ENCODE measurements around the gene CPNE9. TPM values are rescaled to one million over a fixed set of nuclear protein-coding genes. Genes with fewer than 3 reads are reported as not detected.

Gene CPNE9
- total and polyA plus RNA-seq, 2 experiments from 2014 or later = 7.0 to 8.8 TPM

DNA sequence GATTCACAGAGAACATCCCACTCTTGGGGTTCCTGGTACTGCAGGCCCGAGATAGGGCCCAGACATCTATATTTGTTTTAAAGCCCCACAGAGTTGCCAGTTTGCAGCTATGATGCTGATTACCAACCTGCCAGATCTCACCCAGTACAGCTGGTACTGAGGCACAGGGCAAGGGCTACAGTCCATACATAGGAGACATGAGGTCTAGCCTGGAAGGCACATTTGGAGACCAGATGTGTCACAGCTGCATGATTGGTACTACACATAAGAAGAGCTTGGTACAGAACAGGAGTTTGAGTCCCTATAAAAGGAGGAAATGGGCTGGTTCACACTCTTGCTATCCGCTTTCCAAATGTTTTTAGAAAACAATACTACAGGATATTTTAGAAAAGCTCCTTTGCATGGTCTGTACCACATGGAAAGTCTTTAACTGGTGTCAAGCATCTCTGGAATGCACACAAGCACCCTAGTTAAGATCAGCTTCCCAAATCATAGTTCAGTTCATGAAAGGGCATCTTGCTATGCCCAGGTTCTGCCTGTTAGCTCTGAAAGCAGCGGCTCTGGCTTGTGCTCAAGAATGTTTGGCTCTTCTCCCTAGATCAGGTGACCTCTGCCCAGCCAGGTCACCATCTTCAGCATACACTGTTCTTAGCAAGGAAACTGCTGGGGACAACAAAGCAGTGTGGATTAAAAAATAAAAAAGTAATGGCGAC, 33.8 kb upstream of the CPNE9 start (continued):
- TF ChIP-seq, protein P1, sequence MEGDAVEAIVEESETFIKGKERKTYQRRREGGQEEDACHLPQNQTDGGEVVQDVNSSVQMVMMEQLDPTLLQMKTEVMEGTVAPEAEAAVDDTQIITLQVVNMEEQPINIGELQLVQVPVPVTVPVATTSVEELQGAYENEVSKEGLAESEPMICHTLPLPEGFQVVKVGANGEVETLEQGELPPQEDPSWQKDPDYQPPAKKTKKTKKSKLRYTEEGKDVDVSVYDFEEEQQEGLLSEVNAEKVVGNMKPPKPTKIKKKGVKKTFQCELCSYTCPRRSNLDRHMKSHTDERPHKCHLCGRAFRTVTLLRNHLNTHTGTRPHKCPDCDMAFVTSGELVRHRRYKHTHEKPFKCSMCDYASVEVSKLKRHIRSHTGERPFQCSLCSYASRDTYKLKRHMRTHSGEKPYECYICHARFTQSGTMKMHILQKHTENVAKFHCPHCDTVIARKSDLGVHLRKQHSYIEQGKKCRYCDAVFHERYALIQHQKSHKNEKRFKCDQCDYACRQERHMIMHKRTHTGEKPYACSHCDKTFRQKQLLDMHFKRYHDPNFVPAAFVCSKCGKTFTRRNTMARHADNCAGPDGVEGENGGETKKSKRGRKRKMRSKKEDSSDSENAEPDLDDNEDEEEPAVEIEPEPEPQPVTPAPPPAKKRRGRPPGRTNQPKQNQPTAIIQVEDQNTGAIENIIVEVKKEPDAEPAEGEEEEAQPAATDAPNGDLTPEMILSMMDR (conservative IDR thresholded peaks at IDR 0.05; ENCODE audit: low read depth in 2 of 2) = no peak
- TF ChIP-seq NANOG (IDR thresholded peaks at IDR 0.05; ENCODE audit: borderline replicate concordance) = no peak
- TF ChIP-seq ZNF331 (CRISPR knock-in tag; IDR thresholded peaks at IDR 0.05; ENCODE audit: low read depth) = no peak

DNA sequence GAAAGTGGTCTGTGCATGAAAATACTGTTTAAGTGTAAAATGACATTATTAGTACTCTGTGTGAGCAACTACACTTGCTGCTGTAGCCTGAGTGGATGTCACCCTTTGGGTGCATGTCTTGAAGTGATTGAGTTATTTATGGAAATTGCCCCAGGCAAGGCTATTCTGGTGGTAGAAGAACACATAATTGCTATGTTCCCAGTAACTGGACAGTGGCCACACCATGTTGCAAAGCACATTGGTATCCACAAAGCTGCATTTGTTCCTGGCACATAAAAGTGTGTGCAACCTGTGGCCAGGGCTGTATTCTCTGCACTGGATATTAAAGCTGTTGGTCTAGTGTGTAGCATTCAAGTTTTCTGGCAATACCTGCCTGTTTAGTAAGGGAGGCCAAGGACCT, 30.6 kb upstream of the CPNE9 start:
- H3K4me1 Mint-ChIP-seq = no peaks in the 10 kb centered on the region
- H3K36me3 ChIP-seq (ENCODE audit: insufficient read depth) = peaks cover 18% of the 10 kb centered on the region
- H3K27me3 ChIP-seq (ENCODE audit: insufficient read depth) = no peaks in the 10 kb centered on the region
- ATAC-seq = no peak
- H3K9me3 Mint-ChIP-seq = no peaks in the 10 kb centered on the region
- peaks cover 45% of the 10 kb centered on the region for H3K36me3 Mint-ChIP-seq (ENCODE audit: low read depth)
- no peaks in the 10 kb centered on the region for H3K79me2 ChIP-seq (replicated peaks; ENCODE audit: insufficient read depth)
- DNase-seq (ENCODE audit: low spot score) = no peak
- H4K20me1 ChIP-seq (replicated peaks; ENCODE audit: insufficient read depth) = peaks cover 15% of the 10 kb centered on the region; the same call in 1 of the 2 replicates
- no peak overlapping the region for H2AFZ ChIP-seq
- H3K27ac Mint-ChIP-seq = no peak overlapping the region
- H3K27ac ChIP-seq (ENCODE audit: low read depth) = no peak overlapping the region
- H3K4me3 Mint-ChIP-seq = no peak overlapping the region
- H3K27me3 Mint-ChIP-seq (ENCODE audit: insufficient read depth, low read depth, poor library complexity) = peaks cover 2% of the 10 kb centered on the region
- no peak overlapping the region for H3K4me3 ChIP-seq
- no peaks in the 10 kb centered on the region for H3K9me2 ChIP-seq (ENCODE audit: insufficient read depth)
- H3F3A ChIP-seq (replicated peaks; ENCODE audit: low read depth) = no peaks in the 10 kb centered on the region
- H3K4me2 ChIP-seq = no peak overlapping the region
- H3K4me1 ChIP-seq (ENCODE audit: insufficient read depth) = no peaks in the 10 kb centered on the region
- no peak for TF ChIP-seq NANOG (IDR thresholded peaks at IDR 0.05; ENCODE audit: borderline replicate concordance)
- no peak for TF ChIP-seq EZH2 (IDR thresholded peaks at IDR 0.05; ENCODE audit: low read depth, unreplicated experiment)
- TF ChIP-seq EZH2phosphoT487 (IDR thresholded peaks at IDR 0.05; ENCODE audit: unreplicated experiment) = no peak
- TF ChIP-seq, protein P1 (conservative IDR thresholded peaks at IDR 0.05; ENCODE audit: low read depth in 2 of 2) = no peak
- TF ChIP-seq, protein P2, sequence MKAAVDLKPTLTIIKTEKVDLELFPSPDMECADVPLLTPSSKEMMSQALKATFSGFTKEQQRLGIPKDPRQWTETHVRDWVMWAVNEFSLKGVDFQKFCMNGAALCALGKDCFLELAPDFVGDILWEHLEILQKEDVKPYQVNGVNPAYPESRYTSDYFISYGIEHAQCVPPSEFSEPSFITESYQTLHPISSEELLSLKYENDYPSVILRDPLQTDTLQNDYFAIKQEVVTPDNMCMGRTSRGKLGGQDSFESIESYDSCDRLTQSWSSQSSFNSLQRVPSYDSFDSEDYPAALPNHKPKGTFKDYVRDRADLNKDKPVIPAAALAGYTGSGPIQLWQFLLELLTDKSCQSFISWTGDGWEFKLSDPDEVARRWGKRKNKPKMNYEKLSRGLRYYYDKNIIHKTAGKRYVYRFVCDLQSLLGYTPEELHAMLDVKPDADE (IDR thresholded peaks at IDR 0.05) = no peak
- no peak for TF ChIP-seq JUNB (IDR thresholded peaks at IDR 0.05; ENCODE audit: unreplicated experiment)
- TF ChIP-seq, protein P3, sequence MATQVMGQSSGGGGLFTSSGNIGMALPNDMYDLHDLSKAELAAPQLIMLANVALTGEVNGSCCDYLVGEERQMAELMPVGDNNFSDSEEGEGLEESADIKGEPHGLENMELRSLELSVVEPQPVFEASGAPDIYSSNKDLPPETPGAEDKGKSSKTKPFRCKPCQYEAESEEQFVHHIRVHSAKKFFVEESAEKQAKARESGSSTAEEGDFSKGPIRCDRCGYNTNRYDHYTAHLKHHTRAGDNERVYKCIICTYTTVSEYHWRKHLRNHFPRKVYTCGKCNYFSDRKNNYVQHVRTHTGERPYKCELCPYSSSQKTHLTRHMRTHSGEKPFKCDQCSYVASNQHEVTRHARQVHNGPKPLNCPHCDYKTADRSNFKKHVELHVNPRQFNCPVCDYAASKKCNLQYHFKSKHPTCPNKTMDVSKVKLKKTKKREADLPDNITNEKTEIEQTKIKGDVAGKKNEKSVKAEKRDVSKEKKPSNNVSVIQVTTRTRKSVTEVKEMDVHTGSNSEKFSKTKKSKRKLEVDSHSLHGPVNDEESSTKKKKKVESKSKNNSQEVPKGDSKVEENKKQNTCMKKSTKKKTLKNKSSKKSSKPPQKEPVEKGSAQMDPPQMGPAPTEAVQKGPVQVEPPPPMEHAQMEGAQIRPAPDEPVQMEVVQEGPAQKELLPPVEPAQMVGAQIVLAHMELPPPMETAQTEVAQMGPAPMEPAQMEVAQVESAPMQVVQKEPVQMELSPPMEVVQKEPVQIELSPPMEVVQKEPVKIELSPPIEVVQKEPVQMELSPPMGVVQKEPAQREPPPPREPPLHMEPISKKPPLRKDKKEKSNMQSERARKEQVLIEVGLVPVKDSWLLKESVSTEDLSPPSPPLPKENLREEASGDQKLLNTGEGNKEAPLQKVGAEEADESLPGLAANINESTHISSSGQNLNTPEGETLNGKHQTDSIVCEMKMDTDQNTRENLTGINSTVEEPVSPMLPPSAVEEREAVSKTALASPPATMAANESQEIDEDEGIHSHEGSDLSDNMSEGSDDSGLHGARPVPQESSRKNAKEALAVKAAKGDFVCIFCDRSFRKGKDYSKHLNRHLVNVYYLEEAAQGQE (IDR thresholded peaks at IDR 0.05; ENCODE audit: unreplicated experiment) = no peak
- TF ChIP-seq POLR2AphosphoS5 (IDR thresholded peaks at IDR 0.05; ENCODE audit: low read depth) = no peak
